Vagina (tissue), 2 donors: ENCODE measurements around the gene ESYT2. TPM values are rescaled to one million over a fixed set of nuclear protein-coding genes. Genes with fewer than 3 reads are reported as not detected.

Experiments
- DNase-seq, 2 donors: peaks; one replicate each; pipeline ENCODE4 v3.0.0-alpha.2; 2017; ENCODE audit errors: extremely low spot score in 2 of 2
- H3K27ac ChIP-seq: fragments of 200-600 bp; sonication (generic); one replicate; pipeline ENCODE4 v1.5.1; 2019
- H3K27me3 ChIP-seq: fragments of 200-600 bp; sonication (generic); one replicate; pipeline ENCODE4 v1.5.1; 2019
- H3K36me3 ChIP-seq, 2 donors: fragments of 200-600 bp; sonication (generic); one replicate each; pipeline ENCODE4 v1.5.1; 2017 to 2019
- H3K4me1 ChIP-seq: fragments of 200-600 bp; sonication (generic); one replicate; pipeline ENCODE4 v1.5.1; 2019
- H3K4me3 ChIP-seq, 2 donors: fragments of 200-600 bp; sonication (generic); 1 replicate in 1 of 2; 2 replicates in 1 of 2; pipeline ENCODE4 v1.5.1; 2016 to 2019
- H3K9me3 ChIP-seq: fragments of 200-600 bp; sonication (generic); one replicate; pipeline ENCODE4 v1.5.1; 2019
- POLR2A ChIP-seq, 2 donors: fragments of 450-650 bp; IDR thresholded peaks; one replicate each; pipeline ENCODE4 v1.6.1; 2017; ENCODE audit warnings: antibody characterized with exemption in 2 of 2, mild to moderate bottlenecking in 2 of 2, moderate library complexity in 2 of 2
- POLR2AphosphoS5 ChIP-seq, 2 donors: sonication (generic); formaldehyde crosslinking; IDR thresholded peaks; one replicate each; pipeline ENCODE4 v1.9.0; 2017; ENCODE audit warnings: antibody characterized with exemption in 2 of 2, mild to moderate bottlenecking in 2 of 2, low read depth in 1 of 2; ENCODE audit not compliant: insufficient read depth in 1 of 2
- intact Hi-C: fragments of 100-400 bp; cut with DNase I; formaldehyde crosslinking; loops from one replicate; pipeline ENCODE4 v1.15.1; 2023
- total RNA-seq: library from RNA; depleted of rRNA; stranded (reverse); fragments of >200 nt; gene quantifications from one replicate; pipeline ENCODE4 v1.2.3, GENCODE V29; 2016
- TF ChIP-seq, protein P1 (sequence below), 3 experiments: fragments of 450-650 bp in 2 of 3; fragments of 200-600 bp in 1 of 3; sonication (generic) in 1 of 3; IDR thresholded peaks; one replicate each; pipeline ENCODE4 v1.5.1; 2017 to 2019; ENCODE audit warnings: antibody characterized with exemption in 3 of 3, mild to moderate bottlenecking in 2 of 3, moderate library complexity in 2 of 3

Gene ESYT2
- total RNA-seq, 1 donor from 2014 or later, result 82.5 TPM

DNA sequence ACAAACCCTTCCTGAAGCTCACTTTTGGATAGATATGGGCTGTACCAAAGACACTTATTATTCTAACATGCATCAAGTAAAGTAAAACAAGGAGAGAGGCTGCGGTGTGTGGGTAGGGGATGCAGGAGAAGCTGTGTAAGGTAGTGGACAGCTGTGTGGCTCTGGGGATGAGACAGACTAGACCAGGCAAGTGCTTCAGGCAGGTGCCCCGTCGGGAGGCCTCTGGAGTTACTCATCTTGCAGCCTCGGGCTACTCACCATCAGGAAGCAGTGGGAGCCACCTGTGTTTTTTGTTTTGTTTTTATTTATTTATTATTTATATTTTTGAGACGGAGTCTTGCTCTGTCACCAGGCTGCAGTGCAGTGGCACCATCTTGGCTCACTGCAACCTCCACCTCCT, 75.4 kb downstream of the ESYT2 start:
- no peaks in the 10 kb centered on the region for H3K27me3 ChIP-seq
- no peak overlapping the region for H3K27ac ChIP-seq
- H3K36me3 ChIP-seq, result peaks cover 0 to 33% of the 10 kb centered on the region in 2 donors
- no peak overlapping the region for H3K4me3 ChIP-seq
- H3K4me1 ChIP-seq, result no peaks in the 10 kb centered on the region
- H3K9me3 ChIP-seq, result no peaks in the 10 kb centered on the region
- intact Hi-C loops, result no loop called here
- TF ChIP-seq, protein P1, sequence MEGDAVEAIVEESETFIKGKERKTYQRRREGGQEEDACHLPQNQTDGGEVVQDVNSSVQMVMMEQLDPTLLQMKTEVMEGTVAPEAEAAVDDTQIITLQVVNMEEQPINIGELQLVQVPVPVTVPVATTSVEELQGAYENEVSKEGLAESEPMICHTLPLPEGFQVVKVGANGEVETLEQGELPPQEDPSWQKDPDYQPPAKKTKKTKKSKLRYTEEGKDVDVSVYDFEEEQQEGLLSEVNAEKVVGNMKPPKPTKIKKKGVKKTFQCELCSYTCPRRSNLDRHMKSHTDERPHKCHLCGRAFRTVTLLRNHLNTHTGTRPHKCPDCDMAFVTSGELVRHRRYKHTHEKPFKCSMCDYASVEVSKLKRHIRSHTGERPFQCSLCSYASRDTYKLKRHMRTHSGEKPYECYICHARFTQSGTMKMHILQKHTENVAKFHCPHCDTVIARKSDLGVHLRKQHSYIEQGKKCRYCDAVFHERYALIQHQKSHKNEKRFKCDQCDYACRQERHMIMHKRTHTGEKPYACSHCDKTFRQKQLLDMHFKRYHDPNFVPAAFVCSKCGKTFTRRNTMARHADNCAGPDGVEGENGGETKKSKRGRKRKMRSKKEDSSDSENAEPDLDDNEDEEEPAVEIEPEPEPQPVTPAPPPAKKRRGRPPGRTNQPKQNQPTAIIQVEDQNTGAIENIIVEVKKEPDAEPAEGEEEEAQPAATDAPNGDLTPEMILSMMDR (IDR thresholded peaks at IDR 0.05), result no peak
- no peak for TF ChIP-seq POLR2AphosphoS5 (IDR thresholded peaks at IDR 0.05; ENCODE audit: insufficient read depth in 1 of 2, low read depth in 1 of 2)
- TF ChIP-seq POLR2A (IDR thresholded peaks at IDR 0.05), result no peak
- DNase-seq, result no peak

DNA sequence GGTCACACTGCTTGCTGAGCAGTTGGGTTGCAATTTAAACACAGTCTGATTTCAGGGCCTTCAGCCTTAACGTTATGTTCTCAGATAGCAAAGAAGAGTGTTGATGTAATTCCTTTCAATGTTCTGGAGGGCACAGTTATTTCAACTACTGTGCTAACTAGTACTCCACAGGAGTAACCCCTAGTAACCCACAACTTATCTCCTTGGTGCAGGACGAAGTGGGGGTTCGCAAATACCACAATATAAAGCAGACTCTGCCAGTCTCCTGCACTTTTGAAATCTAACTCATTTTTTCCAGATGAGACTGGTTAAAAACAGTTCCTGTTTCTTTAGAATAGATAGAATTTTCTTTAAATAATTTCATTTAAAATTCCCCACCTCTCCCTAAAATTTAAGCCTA, 77.6 kb downstream of the ESYT2 start:
- Histone ChIP-seq H3K9me3 (no peaks in the 10 kb centered on the region), H3K4me3 (no peak overlapping the region), H3K36me3 (peaks cover 0 to 41% of the 10 kb centered on the region in 2 donors), H3K27ac (no peak overlapping the region), H3K4me1 (no peaks in the 10 kb centered on the region), H3K27me3 (no peaks in the 10 kb centered on the region)
- intact Hi-C loops, result no loop called here
- no peak for TF ChIP-seq POLR2AphosphoS5 (IDR thresholded peaks at IDR 0.05; ENCODE audit: insufficient read depth in 1 of 2, low read depth in 1 of 2)
- TF ChIP-seq POLR2A (IDR thresholded peaks at IDR 0.05), result no peak
- TF ChIP-seq, protein P1 (IDR thresholded peaks at IDR 0.05), result no peak
- no peak for DNase-seq

DNA sequence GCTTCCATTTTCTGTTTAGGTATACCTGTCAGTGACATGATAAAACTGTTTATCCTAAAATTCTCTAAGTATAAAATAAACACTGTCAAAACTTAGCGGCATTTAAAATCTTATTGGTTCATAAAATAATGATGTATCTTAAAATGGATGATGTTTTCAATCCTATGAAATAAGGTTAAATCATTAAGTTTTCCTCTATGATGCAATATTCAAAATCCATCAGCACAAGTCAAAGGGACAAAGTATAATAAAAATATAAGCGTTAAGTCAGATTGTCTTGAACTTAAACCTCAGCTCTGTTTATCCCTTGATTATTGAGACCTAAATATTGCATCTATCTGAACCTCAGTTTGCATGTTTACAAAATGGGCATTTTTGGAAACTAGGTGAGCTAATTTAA, 78.1 kb downstream of the ESYT2 start:
- Histone ChIP-seq H3K4me3 (no peak overlapping the region), H3K27ac (no peak overlapping the region), H3K9me3 (no peaks in the 10 kb centered on the region), H3K36me3 (peaks cover 0 to 46% of the 10 kb centered on the region in 2 donors), H3K27me3 (no peaks in the 10 kb centered on the region), H3K4me1 (no peaks in the 10 kb centered on the region)
- intact Hi-C loops, result no loop called here
- DNase-seq, result no peak
- TF ChIP-seq, protein P1 (IDR thresholded peaks at IDR 0.05), result no peak
- TF ChIP-seq POLR2A (IDR thresholded peaks at IDR 0.05), result no peak
- no peak for TF ChIP-seq POLR2AphosphoS5 (IDR thresholded peaks at IDR 0.05; ENCODE audit: insufficient read depth in 1 of 2, low read depth in 1 of 2)

DNA sequence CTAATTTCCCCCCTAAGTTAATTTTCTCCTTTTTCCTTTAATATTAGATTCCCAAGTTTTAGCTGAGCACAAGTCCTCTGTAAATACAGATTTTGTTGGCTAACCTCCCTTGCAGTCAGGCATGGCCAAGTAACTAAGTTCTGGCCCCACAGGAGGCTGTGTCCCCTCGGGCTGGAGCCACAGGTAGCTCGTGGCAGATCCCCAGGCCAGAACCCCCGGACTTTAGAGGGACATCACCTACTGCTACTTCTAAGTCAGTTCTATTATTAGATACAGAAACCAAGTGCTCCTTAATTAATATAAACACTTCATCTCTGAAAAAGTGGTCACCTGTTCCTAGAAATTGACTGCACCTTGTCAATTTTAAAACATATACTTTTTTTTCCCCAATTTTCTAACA, 78.6 kb downstream of the ESYT2 start:
- Histone ChIP-seq H3K36me3 (peaks cover 0 to 49% of the 10 kb centered on the region in 2 donors), H3K27ac (no peak overlapping the region), H3K4me1 (no peaks in the 10 kb centered on the region), H3K4me3 (no peak overlapping the region), H3K27me3 (no peaks in the 10 kb centered on the region), H3K9me3 (no peaks in the 10 kb centered on the region)
- TF ChIP-seq, protein P1 (IDR thresholded peaks at IDR 0.05), result no peak
- no peak for TF ChIP-seq POLR2A (IDR thresholded peaks at IDR 0.05)
- TF ChIP-seq POLR2AphosphoS5 (IDR thresholded peaks at IDR 0.05; ENCODE audit: insufficient read depth in 1 of 2, low read depth in 1 of 2), result no peak
- intact Hi-C loops, result no loop called here
- peak in 1 of 2 donors; percentile 12 for DNase-seq

DNA sequence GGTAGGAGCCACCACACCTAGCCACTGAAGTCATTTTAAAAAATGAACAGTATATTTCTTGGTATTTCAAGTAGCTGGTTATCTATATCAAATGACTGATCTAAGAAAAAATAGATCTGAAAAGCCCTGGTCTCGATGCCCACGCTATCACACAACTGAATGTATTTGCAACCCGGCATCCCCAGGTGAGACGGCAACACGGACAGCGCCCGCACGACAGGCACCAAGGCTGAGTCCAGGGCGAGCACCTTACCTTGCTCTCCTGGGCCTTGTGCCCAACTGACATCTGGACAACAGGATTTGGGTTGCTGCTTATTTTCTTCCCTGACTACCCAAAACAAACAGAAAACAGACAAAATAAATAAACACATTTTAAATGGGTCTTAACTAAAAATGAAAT, 79.9 kb downstream of the ESYT2 start:
- Histone ChIP-seq H3K4me3 (no peak overlapping the region), H3K27ac (no peak overlapping the region), H3K4me1 (no peaks in the 10 kb centered on the region), H3K36me3 (peaks cover 0 to 42% of the 10 kb centered on the region in 2 donors), H3K27me3 (no peaks in the 10 kb centered on the region), H3K9me3 (no peaks in the 10 kb centered on the region)
- intact Hi-C loops, result no loop called here
- TF ChIP-seq, protein P1 (IDR thresholded peaks at IDR 0.05), result no peak
- TF ChIP-seq POLR2A (IDR thresholded peaks at IDR 0.05), result no peak
- TF ChIP-seq POLR2AphosphoS5 (IDR thresholded peaks at IDR 0.05; ENCODE audit: insufficient read depth in 1 of 2, low read depth in 1 of 2), result no peak
- DNase-seq, result peak in 1 of 2 donors; percentile 43
